A673 (cell line): ENCODE measurements around the gene DGKQ. TPM values are rescaled to one million over a fixed set of nuclear protein-coding genes. Genes with fewer than 3 reads are reported as not detected.

Experiments
- BruUV-seq: library from RNA; stranded (reverse); fragments of 400-500 nt; replicated peaks from 2 replicates; lab custom pipeline; 2021; lab: Mats Ljungman, UMichigan
- CTCF ChIA-PET: fragments of 300-600 bp; sonication (Branson Sonifier 250); formaldehyde crosslinking; loops from one replicate; lab custom pipeline; 2022; ENCODE audit warnings: antibody characterized with exemption; lab: Charles Lee
- POLR2A ChIA-PET: fragments of 300-600 bp; sonication (Branson Sonifier 250); formaldehyde crosslinking; loops from one replicate; lab custom pipeline; 2022; ENCODE audit warnings: antibody characterized with exemption; ENCODE audit not compliant: low non-redundant PET; lab: Charles Lee
- DNase-seq: peaks from one replicate; pipeline ENCODE4 v3.0.0-alpha.2; 2015; ENCODE audit warnings: low spot score
- H3K27ac ChIP-seq: fragments of 200-600 bp; sonication (generic); 2 replicates; pipeline ENCODE4 v1.5.1; 2016; ENCODE audit warnings: mixed run types, low read depth, mild to moderate bottlenecking, mixed read lengths, antibody characterized with exemption, low read length; ENCODE audit not compliant: poor library complexity, severe bottlenecking
- H3K27me3 ChIP-seq: fragments of 200-600 bp; sonication (generic); replicated peaks from 2 replicates; pipeline ENCODE4 v1.6.1; 2017; ENCODE audit warnings: mixed run types, low read depth, mild to moderate bottlenecking, mixed read lengths, antibody characterized with exemption, low read length; ENCODE audit not compliant: insufficient read depth, poor library complexity
- H3K36me3 ChIP-seq: fragments of 200-600 bp; sonication (generic); 2 replicates; pipeline ENCODE4 v1.6.1; 2016; ENCODE audit warnings: mixed run types, mild to moderate bottlenecking, mixed read lengths, antibody characterized with exemption, low read length; ENCODE audit not compliant: insufficient read depth, poor library complexity, severe bottlenecking
- H3K4me1 ChIP-seq: fragments of 200-600 bp; sonication (generic); 2 replicates; pipeline ENCODE4 v1.6.1; 2017; ENCODE audit warnings: mixed run types, mild to moderate bottlenecking, mixed read lengths, antibody characterized with exemption, low read length; ENCODE audit not compliant: insufficient read depth, poor library complexity, severe bottlenecking
- H3K4me3 ChIP-seq: fragments of 200-600 bp; sonication (generic); 2 replicates; pipeline ENCODE4 v1.5.1; 2016; ENCODE audit warnings: low read depth, mixed run types, mild to moderate bottlenecking, mixed read lengths, low read length; ENCODE audit not compliant: poor library complexity, severe bottlenecking
- H3K9me3 ChIP-seq: fragments of 200-600 bp; sonication (generic); 2 replicates; pipeline ENCODE4 v1.6.1; 2016; ENCODE audit warnings: mixed run types, low read depth, mild to moderate bottlenecking, mixed read lengths, antibody characterized with exemption, low read length; ENCODE audit not compliant: poor library complexity, severe bottlenecking
- EZH2 ChIP-seq: fragments of 200-600 bp; sonication (generic); IDR thresholded peaks from 2 replicates; pipeline ENCODE4 v1.6.1; 2017; ENCODE audit warnings: borderline replicate concordance, low read depth, mild to moderate bottlenecking, mixed read lengths, antibody characterized with exemption, low read length; ENCODE audit not compliant: poor library complexity, severe bottlenecking
- intact Hi-C: fragments of 100-400 bp; cut with micrococcal nuclease; formaldehyde crosslinking; loops from one replicate; pipeline ENCODE4 v1.10.0; 2022; ENCODE audit not compliant: unreplicated experiment
- total RNA-seq: library from RNA; stranded (reverse); gene quantifications from 2 replicates; pipeline ENCODE4 v1.2.3, GENCODE V29; 2021
- TF ChIP-seq, protein P1 (sequence below): fragments of 300-800, 200-600 bp; sonication (generic); conservative IDR thresholded peaks from 2 replicates; pipeline ENCODE4 v1.5.1; 2017; ENCODE audit warnings: low read depth, mild to moderate bottlenecking, antibody characterized with exemption, low read length, moderate library complexity, mixed read lengths

The DGKQ gene
- total RNA-seq, 1 experiment from 2014 or later: 8.8 TPM

DNA sequence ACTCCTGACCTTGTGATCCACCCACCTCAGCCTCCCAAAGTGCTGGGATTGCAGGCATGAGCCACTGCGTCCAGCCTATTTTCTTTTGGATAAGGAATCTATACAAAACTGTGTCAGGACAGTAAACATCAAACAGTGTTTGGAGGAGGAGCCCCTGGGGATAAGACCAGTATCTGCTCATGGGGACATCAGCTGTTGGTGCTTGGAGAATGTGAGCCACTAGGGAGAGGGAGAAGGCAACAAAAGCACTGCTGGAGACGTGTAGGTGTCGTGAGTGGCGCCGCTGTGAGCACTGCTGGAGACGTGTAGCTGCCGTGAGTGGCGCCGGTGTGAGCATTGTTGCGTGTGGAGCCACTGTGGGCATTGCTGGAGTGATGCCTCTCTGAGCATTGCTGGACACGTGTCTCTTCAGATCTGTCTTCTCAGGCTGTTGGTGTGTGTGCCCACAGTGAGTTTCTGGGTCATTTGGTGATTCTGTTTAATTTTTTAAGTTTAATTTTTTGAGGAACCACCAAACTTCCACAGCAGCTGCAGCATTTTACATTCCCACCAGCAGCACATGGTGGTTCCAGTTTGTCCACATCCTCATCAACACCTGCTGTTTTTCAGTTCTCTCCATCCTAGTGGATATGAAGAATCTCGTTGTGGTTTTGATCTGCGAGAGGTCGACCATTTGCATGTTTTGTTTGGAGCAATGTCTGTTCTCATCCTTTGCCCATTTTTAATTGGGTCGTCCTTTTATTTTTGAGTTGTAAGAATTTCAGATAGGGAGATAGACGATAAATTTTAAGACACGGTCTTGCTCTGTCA is 19.0 kb downstream of the DGKQ start:
- H3K4me1 ChIP-seq: no peaks in the 10 kb centered on the region
- H3K4me3 ChIP-seq: no peak overlapping the region
- no peaks in the 10 kb centered on the region for H3K36me3 ChIP-seq
- H3K27ac ChIP-seq: no peak overlapping the region
- POLR2A ChIA-PET: interaction anchor here (0.6 kb wide), 1 partner anchor 16 kb away, joined by 4 read pairs; no protein-coding TSS in a partner anchor
- no TSS peak for BruUV-seq
- no peaks in the 10 kb centered on the region for H3K9me3 ChIP-seq
- H3K27me3 ChIP-seq: no peaks in the 10 kb centered on the region
- CTCF ChIA-PET: no interaction called here
- intact Hi-C loops: no loop called here
- DNase-seq: no peak
- no peak for TF ChIP-seq EZH2
- TF ChIP-seq, protein P1, sequence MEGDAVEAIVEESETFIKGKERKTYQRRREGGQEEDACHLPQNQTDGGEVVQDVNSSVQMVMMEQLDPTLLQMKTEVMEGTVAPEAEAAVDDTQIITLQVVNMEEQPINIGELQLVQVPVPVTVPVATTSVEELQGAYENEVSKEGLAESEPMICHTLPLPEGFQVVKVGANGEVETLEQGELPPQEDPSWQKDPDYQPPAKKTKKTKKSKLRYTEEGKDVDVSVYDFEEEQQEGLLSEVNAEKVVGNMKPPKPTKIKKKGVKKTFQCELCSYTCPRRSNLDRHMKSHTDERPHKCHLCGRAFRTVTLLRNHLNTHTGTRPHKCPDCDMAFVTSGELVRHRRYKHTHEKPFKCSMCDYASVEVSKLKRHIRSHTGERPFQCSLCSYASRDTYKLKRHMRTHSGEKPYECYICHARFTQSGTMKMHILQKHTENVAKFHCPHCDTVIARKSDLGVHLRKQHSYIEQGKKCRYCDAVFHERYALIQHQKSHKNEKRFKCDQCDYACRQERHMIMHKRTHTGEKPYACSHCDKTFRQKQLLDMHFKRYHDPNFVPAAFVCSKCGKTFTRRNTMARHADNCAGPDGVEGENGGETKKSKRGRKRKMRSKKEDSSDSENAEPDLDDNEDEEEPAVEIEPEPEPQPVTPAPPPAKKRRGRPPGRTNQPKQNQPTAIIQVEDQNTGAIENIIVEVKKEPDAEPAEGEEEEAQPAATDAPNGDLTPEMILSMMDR: no peak

DNA sequence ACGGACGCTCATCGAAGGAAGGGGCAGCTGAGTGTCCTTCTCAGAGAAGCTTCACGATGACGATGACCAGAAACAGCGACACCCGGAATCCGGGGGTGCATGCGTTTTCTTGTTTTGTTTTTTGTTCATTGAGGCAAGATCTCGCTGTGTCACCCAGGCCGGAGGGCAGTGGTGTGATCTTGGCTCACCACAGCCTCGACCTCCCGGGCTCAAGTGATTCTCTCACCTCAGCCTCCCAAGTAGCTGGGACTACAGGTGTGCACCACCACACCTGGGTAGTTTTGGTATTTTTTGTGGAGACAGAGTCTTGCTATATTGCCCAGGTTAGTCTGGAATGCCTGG is 19.8 kb downstream of the DGKQ start:
- Histone ChIP-seq H3K27ac (no peak overlapping the region), H3K9me3 (no peaks in the 10 kb centered on the region), H3K27me3 (no peaks in the 10 kb centered on the region), H3K4me1 (no peaks in the 10 kb centered on the region), H3K4me3 (no peak overlapping the region), H3K36me3 (no peaks in the 10 kb centered on the region)
- no TSS peak for BruUV-seq
- DNase-seq: no peak
- intact Hi-C loops: no loop called here
- CTCF ChIA-PET: no interaction called here
- POLR2A ChIA-PET: no interaction called here
- TF ChIP-seq, protein P1: no peak
- no peak for TF ChIP-seq EZH2

DNA sequence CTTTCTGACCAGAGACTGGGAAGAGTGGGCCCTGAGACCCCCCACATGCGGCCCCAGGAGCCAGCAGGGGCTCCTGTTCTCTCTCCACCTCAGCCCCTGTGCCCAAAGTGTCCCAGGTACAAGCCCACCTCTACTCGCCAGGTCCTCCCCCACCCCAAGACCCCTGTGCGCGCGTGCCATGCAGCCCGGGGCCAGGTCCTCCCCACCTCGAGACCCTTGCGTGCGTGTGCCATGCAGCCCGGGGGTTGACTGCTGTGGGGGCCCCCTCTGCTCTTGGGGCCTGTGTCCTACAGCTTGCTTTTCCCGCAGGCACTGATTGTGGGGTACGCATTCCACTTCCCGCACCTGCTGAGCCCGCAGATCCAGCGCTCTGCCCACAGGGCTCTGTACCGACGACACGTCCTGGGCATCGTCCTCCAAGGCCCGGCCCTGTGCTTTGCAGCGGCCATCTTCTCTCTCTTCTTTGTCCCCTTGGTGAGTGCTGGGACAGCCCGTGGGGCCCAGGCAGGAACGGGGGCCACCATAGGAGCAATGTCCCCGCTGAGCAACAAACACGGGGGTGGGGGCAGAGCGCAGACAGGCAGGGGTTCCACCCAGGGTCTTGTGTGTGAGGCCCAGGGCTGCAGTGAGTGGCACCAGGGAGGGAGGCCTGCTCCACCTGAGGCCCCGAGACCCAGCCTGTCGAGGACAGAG is 20.3 kb downstream of the DGKQ start:
- H3K36me3 ChIP-seq: no peaks in the 10 kb centered on the region
- ChIA-PET POLR2A (no interaction called here), CTCF (no interaction called here)
- TF ChIP-seq EZH2: no peak
- TF ChIP-seq, protein P1: no peak
- no peaks in the 10 kb centered on the region for H3K9me3 ChIP-seq
- H3K4me3 ChIP-seq: no peak overlapping the region
- no peaks in the 10 kb centered on the region for H3K4me1 ChIP-seq
- BruUV-seq: no TSS peak
- intact Hi-C loops: no loop called here
- no peak overlapping the region for H3K27ac ChIP-seq
- no peak for DNase-seq
- no peaks in the 10 kb centered on the region for H3K27me3 ChIP-seq
